GM19238 (cell line): ENCODE results near the gene DGKD.
A peak's percentile ranks its signal among the peaks of the same experiment; 100 is the strongest.

Source experiments
- DNase-seq: peaks from one replicate; pipeline ENCODE4 v3.0.0; 2011; ENCODE audit warnings: low spot score; ENCODE audit not compliant: insufficient read length

Gene DGKD

DNA sequence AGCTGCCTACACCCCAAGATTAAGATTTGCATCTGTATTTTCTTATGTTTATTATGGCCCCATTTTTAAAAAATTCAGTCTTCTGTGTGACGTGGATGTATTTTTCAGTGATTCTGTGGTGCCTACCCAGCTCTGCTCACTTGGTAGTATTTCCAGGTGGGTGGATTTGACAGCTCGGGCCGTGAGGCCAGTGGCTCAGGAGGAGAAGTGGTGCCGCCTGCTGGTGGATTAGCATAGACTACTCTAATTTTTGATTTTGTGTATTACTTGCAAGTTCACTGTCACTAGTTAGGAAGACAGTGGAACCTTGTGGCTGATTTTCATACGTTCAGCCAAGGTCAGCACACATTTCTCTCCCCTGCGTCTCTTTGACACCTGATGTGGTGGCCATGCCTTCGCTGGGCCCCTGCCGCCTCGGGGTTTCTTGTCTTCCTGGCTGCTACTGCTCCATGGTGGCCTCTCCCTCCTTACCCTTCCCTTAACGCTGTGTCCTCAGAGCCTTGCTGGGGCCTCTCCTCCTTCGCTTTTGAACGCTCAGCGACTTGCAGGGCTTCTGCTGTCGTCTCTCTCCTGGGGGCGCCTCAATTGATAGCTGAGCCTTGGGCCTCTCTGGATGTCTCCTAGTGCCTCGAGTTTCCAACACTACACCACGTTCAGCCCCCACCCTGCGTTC lies 89.4 kb downstream of the DGKD start:
- peak; percentile 91 for DNase-seq

- no peak for DNase-seq
Measured at GRCh38 chr2:233444501-233444900, 90.2 kb downstream of the DGKD start.

- DNase-seq, result no peak
Measured at GRCh38 chr2:233445152-233445830, 91.0 kb downstream of the DGKD start.

DNA sequence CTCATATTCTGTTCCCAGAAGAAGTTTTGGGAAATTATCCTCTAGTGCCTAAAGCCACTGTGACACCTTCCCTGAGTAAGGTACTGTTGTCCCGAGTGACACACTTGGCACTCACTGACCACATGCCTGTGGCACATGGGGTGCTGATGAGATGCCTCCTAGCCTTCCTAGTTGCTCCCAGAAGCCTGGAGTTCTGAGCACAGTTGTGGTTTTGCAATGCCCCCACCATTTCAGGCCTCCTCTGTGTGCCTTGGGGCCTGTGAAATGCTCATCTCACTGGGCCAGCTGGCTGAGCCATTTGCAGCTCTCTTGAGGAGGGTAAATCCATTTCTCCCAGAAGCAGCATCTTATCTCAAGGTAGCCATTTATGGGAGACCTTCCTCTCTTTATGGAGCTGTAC lies 91.8 kb downstream of the DGKD start:
- DNase-seq, result no peak

GRCh38 chr2:233446606-233447305 lies 92.5 kb downstream of the DGKD start:
- DNase-seq, result no peak

- DNase-seq, result no peak
Measured at GRCh38 chr2:233447506-233448219, 93.4 kb downstream of the DGKD start.

DNA sequence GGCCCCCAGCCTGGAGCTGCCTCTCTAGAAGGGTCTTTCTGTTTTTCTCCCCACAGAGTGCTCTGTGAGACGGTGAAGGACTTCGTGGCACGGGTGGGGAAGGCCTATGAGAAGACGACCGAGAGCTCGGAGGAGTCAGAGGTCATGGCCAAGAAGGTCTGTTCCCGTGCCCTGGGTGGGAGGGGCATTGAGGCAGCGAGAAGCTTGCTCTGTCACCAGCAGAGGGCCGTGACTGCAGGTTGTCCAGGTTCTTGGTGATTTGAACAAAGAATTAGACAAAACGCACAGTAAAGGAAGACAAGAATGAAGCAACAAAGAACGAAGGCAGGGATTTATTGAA lies 93.9 kb downstream of the DGKD start:
- DNase-seq, result no peak

- DNase-seq, result no peak
Measured at GRCh38 chr2:233448575-233448974, 94.3 kb downstream of the DGKD start.

- no peak for DNase-seq
Measured at GRCh38 chr2:233449081-233449901, 95.0 kb downstream of the DGKD start.

DNA sequence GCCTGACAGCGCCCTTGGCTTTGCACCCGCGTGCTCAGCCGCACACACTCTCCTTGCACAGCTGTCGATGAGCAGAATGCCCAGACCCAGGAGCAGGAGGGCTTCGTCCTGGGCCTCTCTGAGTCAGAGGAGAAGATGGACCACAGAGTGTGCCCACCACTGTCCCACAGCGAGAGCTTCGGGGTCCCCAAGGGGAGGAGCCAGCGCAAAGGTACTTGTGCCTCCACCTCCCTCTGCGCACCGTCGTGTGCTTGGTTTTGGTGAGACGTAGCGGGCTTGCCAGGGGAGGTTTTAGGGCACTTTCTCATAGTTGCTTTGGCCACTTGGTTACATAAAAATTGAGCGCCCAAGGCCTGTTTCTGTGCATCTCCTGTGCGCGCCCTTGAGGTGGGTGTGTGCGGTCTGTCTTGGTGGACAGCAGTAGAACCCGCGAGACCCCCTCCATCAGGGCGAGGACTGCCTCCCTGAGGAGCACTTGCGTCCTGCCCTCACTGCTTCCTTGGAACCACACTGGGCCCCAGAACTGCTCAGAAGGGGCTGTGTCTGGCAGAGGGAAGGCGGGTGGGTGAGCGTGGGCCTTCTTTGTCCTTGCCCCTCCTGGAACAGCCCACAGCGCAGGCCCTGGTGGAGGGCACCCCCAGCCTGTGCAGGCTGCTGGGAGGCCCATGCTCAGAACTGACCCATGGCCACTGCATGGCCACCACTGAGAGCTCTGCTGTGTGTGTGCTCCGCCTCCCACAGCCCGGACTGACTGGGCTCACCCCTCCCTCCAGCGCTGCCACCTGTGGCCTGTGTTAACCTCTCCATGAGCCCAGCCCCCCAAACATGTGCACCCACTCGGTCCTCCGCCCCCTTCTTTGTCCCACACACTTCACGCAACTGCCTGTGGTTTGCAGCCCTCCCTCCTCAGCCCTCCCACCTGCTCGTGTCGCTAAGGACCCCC lies 95.9 kb downstream of the DGKD start:
- DNase-seq, result no peak

DNA sequence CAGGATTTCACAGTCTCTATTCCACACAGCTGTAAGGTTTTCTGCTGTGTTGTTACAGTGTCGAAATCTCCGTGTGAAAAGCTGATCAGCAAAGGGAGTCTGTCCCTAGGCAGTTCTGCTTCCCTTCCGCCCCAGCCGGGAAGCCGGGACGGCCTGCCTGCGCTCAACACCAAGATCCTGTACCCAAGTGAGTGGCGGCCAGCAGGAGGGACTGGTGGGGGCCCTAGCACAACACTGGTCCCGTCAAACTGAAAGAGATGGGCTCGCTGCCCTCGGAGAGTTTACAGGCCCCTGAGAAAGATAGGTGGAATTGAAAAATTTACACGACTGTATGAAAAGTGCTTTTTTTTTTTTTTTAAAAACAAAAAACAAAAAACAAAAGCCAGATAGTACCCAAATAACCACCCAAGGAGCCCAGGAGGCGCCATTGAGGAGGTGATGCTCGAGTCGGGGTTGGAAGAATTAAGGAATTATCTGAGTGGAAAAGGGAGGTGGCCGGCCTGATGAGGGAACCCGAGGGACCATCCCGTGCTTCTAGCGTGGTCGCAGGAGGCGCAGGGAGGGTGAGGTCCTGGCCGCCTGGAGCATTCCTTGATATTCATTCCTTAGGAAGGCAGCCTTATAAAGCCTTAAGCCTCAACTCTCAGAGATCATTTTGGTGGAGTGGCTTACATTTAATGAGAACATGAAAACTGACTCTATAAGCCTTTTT lies 96.7 kb downstream of the DGKD start:
- no peak for DNase-seq

DNA sequence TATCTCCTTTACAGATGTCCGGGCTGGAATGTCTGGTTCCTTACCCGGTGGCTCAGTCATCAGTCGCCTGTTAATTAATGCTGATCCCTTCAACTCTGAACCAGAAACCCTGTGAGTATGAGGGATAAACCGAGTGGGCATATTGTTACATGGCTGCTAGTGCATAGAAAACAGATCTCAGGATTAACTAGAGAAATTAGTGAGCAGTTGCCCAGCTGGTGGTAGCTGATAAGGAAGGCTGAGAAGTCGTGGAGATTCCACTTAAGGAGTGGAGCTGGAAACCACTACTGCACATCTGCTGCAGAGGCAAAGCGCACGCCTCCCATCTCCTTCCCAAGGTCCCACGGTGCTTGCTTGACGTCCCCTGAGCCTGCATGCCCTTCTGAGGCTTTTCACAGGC lies 97.7 kb downstream of the DGKD start:
- DNase-seq, result no peak

- DNase-seq, result no peak
Measured at GRCh38 chr2:233453111-233453915, 99.0 kb downstream of the DGKD start.

- DNase-seq, result no peak
Measured at GRCh38 chr2:233453916-233454315, 99.6 kb downstream of the DGKD start.

DNA sequence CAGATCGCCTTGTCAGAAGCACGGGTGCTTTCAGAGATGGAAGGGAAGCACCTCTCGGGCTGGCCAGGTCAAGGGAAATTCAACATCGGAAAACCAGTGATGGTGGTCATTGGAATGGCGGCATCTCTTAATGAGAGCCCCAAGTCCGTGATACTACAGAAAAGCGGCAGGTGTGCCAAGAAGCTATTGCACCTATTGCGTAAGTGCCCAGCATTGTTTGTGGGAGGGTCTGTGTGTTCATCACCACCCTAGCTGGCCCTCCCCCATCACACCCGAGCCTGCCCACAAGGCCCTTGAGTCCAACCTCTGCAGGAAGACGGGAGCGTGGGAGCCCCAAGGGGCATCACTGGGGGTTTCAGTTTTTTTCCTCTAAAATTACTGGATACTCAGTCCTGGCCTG lies 100.7 kb downstream of the DGKD start:
- no peak for DNase-seq

- no peak for DNase-seq
Measured at GRCh38 chr2:233455491-233455890, 101.2 kb downstream of the DGKD start.

- no peak for DNase-seq
Measured at GRCh38 chr2:233456111-233456510, 101.8 kb downstream of the DGKD start.

- no peak for DNase-seq
Measured at GRCh38 chr2:233456934-233457333, 102.6 kb downstream of the DGKD start.

- no peak for DNase-seq
Measured at GRCh38 chr2:233457356-233457755, 103.1 kb downstream of the DGKD start.
